Fibroblast of lung (primary cell): ENCODE data around the gene DMBX1. TPM values are rescaled to one million over a fixed set of nuclear protein-coding genes. Genes with fewer than 3 reads are reported as not detected.

Source experiments
- DNase-seq, 2 donors: peaks; one replicate each; pipeline versions ENCODE4 v3.0.0 to v3.0.0-alpha.2; 2010; ENCODE audit warnings: low read depth in 2 of 2
- H2AFZ ChIP-seq: 2 replicates; pipeline ENCODE4 v1.5.1; 2012; ENCODE audit warnings: low read length, control low read depth, inconsistent platforms
- H3K27ac ChIP-seq: 2 replicates; pipeline ENCODE4 v1.5.1; 2011; ENCODE audit warnings: low read length, control low read depth; ENCODE audit not compliant: insufficient read depth
- H3K27me3 ChIP-seq: 2 replicates; pipeline ENCODE4 v1.5.1; 2011; ENCODE audit warnings: mild to moderate bottlenecking, low read length; ENCODE audit not compliant: control insufficient read depth, insufficient read depth
- H3K36me3 ChIP-seq: 2 replicates; pipeline ENCODE4 v1.5.1; 2011; ENCODE audit warnings: low read length; ENCODE audit not compliant: control insufficient read depth, insufficient read depth
- H3K4me1 ChIP-seq: 2 replicates; pipeline ENCODE4 v1.5.1; 2011; ENCODE audit warnings: low read length; ENCODE audit not compliant: control insufficient read depth, insufficient read depth; ENCODE audit errors: extremely low read depth
- H3K4me2 ChIP-seq: 2 replicates; pipeline ENCODE4 v1.5.1; 2011; ENCODE audit warnings: low read length, control low read depth; ENCODE audit not compliant: insufficient read depth; ENCODE audit errors: extremely low read depth
- H3K4me3 ChIP-seq, 4 experiments: fragments of 200-600 bp in 1 of 4; sonication (generic) in 1 of 4; replicated peaks in 1 of 4; 2 replicates each; pipeline ENCODE4 v1.5.1; 2011 to 2016; ENCODE audit warnings: low read length in 4 of 4, low read depth in 3 of 4, mild to moderate bottlenecking in 3 of 4, control low read depth in 2 of 4, inconsistent platforms in 1 of 4, mixed read lengths in 1 of 4; ENCODE audit not compliant: insufficient read depth in 1 of 4; ENCODE audit errors: control extremely low read depth in 1 of 4
- H3K79me2 ChIP-seq: 2 replicates; pipeline ENCODE4 v1.5.1; 2012; ENCODE audit warnings: mild to moderate bottlenecking, low read length, inconsistent platforms; ENCODE audit not compliant: control insufficient read depth, insufficient read depth
- H3K9ac ChIP-seq: 2 replicates; pipeline ENCODE4 v1.5.1; 2011; ENCODE audit warnings: mild to moderate bottlenecking, low read length, control low read depth; ENCODE audit not compliant: insufficient read depth
- H3K9me3 ChIP-seq: 2 replicates; pipeline ENCODE4 v1.5.1; 2012; ENCODE audit warnings: low read depth, low read length; ENCODE audit not compliant: control insufficient read depth, insufficient read depth
- H4K20me1 ChIP-seq: 2 replicates; pipeline ENCODE4 v1.5.1; 2011; ENCODE audit warnings: low read length; ENCODE audit not compliant: control insufficient read depth, insufficient read depth; ENCODE audit errors: extremely low read depth
- CTCF ChIP-seq, 2 donors: IDR thresholded peaks in 1 of 2; conservative IDR thresholded peaks in 1 of 2; 1 replicate in 1 of 2; 2 replicates in 1 of 2; pipeline ENCODE4 v1.5.1; 2011 to 2012; ENCODE audit warnings: low read length in 2 of 2, control low read depth in 1 of 2, inconsistent platforms in 1 of 2, low read depth in 1 of 2, mild to moderate bottlenecking in 1 of 2
- EZH2 ChIP-seq: IDR thresholded peaks from 2 replicates; pipeline ENCODE4 v1.5.1; 2012; ENCODE audit warnings: low read length, control low read depth, mild to moderate bottlenecking; ENCODE audit errors: missing control alignments
- polyA plus RNA-seq, 2 donors: library from polyadenylated mRNA; depleted of rRNA in 1 of 2; stranded (reverse) in 1 of 2; unstranded in 1 of 2; fragments of >200 nt; gene quantifications; 2 replicates each; pipeline ENCODE4 v1.2.1, GENCODE V29; 2011 to 2012; ENCODE audit warnings: missing spikeins in 1 of 2
- total RNA-seq: library from RNA; depleted of rRNA; stranded (reverse); fragments of >200 nt; gene quantifications from 2 replicates; pipeline ENCODE4 v1.2.1, GENCODE V29; 2014

Gene DMBX1
- total and polyA plus RNA-seq, 2 donors (not counting 1 experiment from before 2014, with no cell fraction given): not detected

- peaks cover 41% of the 10 kb centered on the region for H3K27me3 ChIP-seq
- H3K79me2 ChIP-seq: no peaks in the 10 kb centered on the region
- H3K27ac ChIP-seq: no peak overlapping the region
- no peak overlapping the region for H3K4me3 ChIP-seq
- no peak overlapping the region for H3K4me2 ChIP-seq
- TF ChIP-seq EZH2 (no peak), CTCF (conservative IDR thresholded peaks at IDR 0.05 in 1 of 2, IDR thresholded peaks at IDR 0.05 in 1 of 2; ENCODE audit: low read depth in 1 of 2, low read length in 2 of 2) (peak in 1 of 2 donors; percentile 22)
- H4K20me1 ChIP-seq: no peaks in the 10 kb centered on the region
- H3K4me1 ChIP-seq: no peaks in the 10 kb centered on the region
- H3K9me3 ChIP-seq: no peaks in the 10 kb centered on the region
- H2AFZ ChIP-seq: no peak overlapping the region
- H3K36me3 ChIP-seq: no peaks in the 10 kb centered on the region
- H3K9ac ChIP-seq: no peak overlapping the region
- DNase-seq: no peak
Observed at GRCh38 chr1:46530791-46531409, 41.3 kb downstream of the DMBX1 start.

GRCh38 chr1:46532095-46532494, 42.5 kb downstream of the DMBX1 start:
- H3K27ac ChIP-seq: no peak overlapping the region
- H2AFZ ChIP-seq: no peak overlapping the region
- H3K4me3 ChIP-seq: no peak overlapping the region
- DNase-seq: no peak
- no peaks in the 10 kb centered on the region for H3K79me2 ChIP-seq
- H3K36me3 ChIP-seq: no peaks in the 10 kb centered on the region
- peaks cover 36% of the 10 kb centered on the region for H3K27me3 ChIP-seq
- no peak overlapping the region for H3K4me2 ChIP-seq
- H3K9me3 ChIP-seq: no peaks in the 10 kb centered on the region
- no peak for TF ChIP-seq CTCF (conservative IDR thresholded peaks at IDR 0.05 in 1 of 2, IDR thresholded peaks at IDR 0.05 in 1 of 2; ENCODE audit: low read depth in 1 of 2, low read length in 2 of 2)
- TF ChIP-seq EZH2: no peak
- no peak overlapping the region for H3K9ac ChIP-seq
- no peaks in the 10 kb centered on the region for H4K20me1 ChIP-seq
- H3K4me1 ChIP-seq: no peaks in the 10 kb centered on the region

- Histone ChIP-seq H3K9ac (no peak overlapping the region), H3K36me3 (no peaks in the 10 kb centered on the region), H3K9me3 (no peaks in the 10 kb centered on the region), H3K79me2 (no peaks in the 10 kb centered on the region), H3K4me3 (no peak overlapping the region), H3K27me3 (peaks cover 31% of the 10 kb centered on the region), H3K4me2 (peak overlapping the region; percentile 59), H3K27ac (no peak overlapping the region), H4K20me1 (no peaks in the 10 kb centered on the region), H2AFZ (no peak overlapping the region), H3K4me1 (no peaks in the 10 kb centered on the region)
- DNase-seq: peak; percentile 47 to 64
- peak; percentile 55 to 62 for TF ChIP-seq CTCF (conservative IDR thresholded peaks at IDR 0.05 in 1 of 2, IDR thresholded peaks at IDR 0.05 in 1 of 2; ENCODE audit: low read depth in 1 of 2, low read length in 2 of 2)
- TF ChIP-seq EZH2: no peak
Observed at GRCh38 chr1:46532498-46533178, 43.0 kb downstream of the DMBX1 start.
